Mesothelial cell of epicardium (in vitro differentiated cells): ENCODE measurements around the gene ADAM11. TPM values are rescaled to one million over a fixed set of nuclear protein-coding genes. Genes with fewer than 3 reads are reported as not detected.

Experiments used
- DNase-seq, 2 experiments: peaks; one replicate each; pipeline ENCODE4 v3.0.0; 2021; ENCODE audit warnings: low spot score in 2 of 2; ENCODE audit not compliant: unreplicated experiment in 2 of 2
- H3K27ac Mint-ChIP-seq: 2 replicates; pipeline ENCODE4 v1.8.0; 2021; ENCODE audit warnings: mixed read lengths
- H3K27me3 Mint-ChIP-seq: 2 replicates; pipeline ENCODE4 v1.8.0; 2021; ENCODE audit warnings: low read depth, mixed read lengths
- H3K36me3 Mint-ChIP-seq: 2 replicates; pipeline ENCODE4 v1.8.0; 2021; ENCODE audit warnings: mixed read lengths
- H3K4me1 Mint-ChIP-seq: 2 replicates; pipeline ENCODE4 v1.8.0; 2021; ENCODE audit warnings: mixed read lengths
- H3K4me3 Mint-ChIP-seq: 2 replicates; pipeline ENCODE4 v1.8.0; 2021; ENCODE audit warnings: mild to moderate bottlenecking, moderate library complexity, mixed read lengths
- H3K9me3 Mint-ChIP-seq: 2 replicates; pipeline ENCODE4 v1.8.0; 2021; ENCODE audit warnings: mixed read lengths
- total RNA-seq: library from RNA; stranded (reverse); gene quantifications from 3 replicates; pipeline ENCODE4 v1.2.1, GENCODE V29; 2021
- TF ChIP-seq, protein P1 (sequence below): fragments of 200-600 bp; sonication (generic); IDR thresholded peaks from one replicate; pipeline ENCODE4 v1.5.0; 2021; ENCODE audit warnings: antibody characterized with exemption; ENCODE audit not compliant: unreplicated experiment

Gene ADAM11
- total RNA-seq, 1 donor from 2014 or later = 8.5 TPM

DNA sequence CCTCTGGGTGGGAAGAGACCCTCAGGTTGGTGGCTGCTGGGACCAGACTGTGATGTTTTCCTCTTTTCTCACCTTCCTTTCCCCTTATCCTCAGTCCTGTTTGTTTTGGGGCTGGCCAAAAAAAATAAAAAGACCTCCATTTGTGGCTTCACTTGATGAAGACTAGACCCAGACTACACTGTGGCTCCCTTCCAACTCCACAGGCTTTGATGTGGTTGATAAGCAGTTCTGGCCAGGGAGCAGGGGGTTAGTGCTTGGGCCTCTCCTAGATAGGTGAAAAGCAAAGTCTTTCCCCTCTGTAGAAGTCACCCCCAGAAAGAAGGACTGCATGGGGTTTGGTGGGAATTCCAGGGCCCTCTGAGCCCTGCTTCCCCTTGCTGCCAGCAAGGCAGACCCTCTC is 11.2 kb upstream of the ADAM11 start:
- no peaks in the 10 kb centered on the region for H3K9me3 Mint-ChIP-seq
- TF ChIP-seq, protein P1, sequence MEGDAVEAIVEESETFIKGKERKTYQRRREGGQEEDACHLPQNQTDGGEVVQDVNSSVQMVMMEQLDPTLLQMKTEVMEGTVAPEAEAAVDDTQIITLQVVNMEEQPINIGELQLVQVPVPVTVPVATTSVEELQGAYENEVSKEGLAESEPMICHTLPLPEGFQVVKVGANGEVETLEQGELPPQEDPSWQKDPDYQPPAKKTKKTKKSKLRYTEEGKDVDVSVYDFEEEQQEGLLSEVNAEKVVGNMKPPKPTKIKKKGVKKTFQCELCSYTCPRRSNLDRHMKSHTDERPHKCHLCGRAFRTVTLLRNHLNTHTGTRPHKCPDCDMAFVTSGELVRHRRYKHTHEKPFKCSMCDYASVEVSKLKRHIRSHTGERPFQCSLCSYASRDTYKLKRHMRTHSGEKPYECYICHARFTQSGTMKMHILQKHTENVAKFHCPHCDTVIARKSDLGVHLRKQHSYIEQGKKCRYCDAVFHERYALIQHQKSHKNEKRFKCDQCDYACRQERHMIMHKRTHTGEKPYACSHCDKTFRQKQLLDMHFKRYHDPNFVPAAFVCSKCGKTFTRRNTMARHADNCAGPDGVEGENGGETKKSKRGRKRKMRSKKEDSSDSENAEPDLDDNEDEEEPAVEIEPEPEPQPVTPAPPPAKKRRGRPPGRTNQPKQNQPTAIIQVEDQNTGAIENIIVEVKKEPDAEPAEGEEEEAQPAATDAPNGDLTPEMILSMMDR = no peak
- H3K27me3 Mint-ChIP-seq = no peaks in the 10 kb centered on the region
- H3K4me3 Mint-ChIP-seq = no peak overlapping the region
- H3K36me3 Mint-ChIP-seq = peaks cover 6% of the 10 kb centered on the region
- H3K27ac Mint-ChIP-seq = peak overlapping the region; percentile 53
- no peak for DNase-seq
- peaks cover 6% of the 10 kb centered on the region for H3K4me1 Mint-ChIP-seq

DNA sequence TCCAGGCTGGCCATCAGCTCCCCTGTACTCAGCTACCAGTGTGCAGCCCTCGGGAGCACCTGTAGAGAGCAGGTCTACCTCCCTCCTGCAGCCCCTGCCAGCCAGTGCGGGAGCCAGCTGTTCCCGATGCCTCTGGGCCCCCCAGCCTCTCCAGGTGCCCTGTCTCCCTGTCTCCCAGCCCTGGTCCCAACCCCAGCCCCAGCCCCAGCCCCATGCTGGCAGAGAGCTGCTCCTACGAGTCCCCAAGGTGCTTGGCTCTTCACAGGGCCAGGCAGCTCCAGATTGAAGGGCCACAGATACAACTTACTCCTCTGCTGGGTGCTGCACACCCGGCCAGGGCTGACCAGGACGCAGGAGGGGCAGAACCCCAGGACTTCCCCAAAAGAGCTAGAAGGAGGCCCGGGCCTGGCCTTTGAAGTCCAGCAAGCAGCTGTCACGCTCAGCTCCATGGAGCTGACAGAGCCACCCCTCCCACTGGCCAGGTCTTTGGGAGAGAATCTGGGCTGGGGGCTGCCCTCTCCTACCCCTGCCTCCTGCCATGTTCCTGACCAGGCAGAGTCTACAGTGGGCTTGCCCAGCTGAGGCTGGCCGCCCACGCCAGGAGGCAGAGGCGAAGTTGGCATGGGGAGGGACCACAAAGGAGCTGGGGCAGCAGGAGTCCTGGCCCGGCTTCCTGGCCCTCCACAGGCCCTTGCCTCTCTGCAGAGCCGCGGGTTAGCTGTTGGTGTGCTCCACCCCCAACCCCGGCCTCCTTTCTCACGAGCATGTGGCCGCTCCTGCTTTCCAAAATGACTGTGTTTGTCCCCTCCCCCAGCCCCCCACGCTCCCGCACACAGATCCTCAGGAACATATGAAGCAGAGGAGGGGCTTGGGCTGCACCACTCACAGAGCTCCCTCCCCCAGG is 9.5 kb upstream of the ADAM11 start:
- DNase-seq = no peak
- Mint-ChIP-seq H3K27ac (no peak overlapping the region), H3K36me3 (peaks cover 6% of the 10 kb centered on the region), H3K4me1 (peaks cover 6% of the 10 kb centered on the region), H3K4me3 (no peak overlapping the region), H3K27me3 (no peaks in the 10 kb centered on the region), H3K9me3 (no peaks in the 10 kb centered on the region)
- TF ChIP-seq, protein P1 = no peak

DNA sequence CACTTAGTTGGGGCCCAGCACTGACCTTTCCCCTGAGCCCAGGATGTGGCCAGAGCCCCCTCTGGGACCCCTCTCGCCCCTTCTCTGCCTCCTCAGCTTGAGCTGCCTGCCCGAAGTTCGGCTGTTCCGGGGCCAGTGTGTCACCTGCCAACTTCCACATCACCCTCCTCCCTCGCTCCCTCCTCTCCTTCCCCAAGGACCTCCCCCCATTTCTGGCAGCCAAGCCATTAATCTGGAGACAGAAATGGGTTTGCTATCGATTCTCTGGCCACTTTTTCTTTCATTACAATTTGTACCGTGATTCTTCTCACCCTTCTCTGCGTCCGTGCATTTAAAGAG is 8.8 kb upstream of the ADAM11 start:
- Mint-ChIP-seq H3K4me1 (peaks cover 6% of the 10 kb centered on the region), H3K4me3 (no peak overlapping the region), H3K36me3 (peaks cover 6% of the 10 kb centered on the region), H3K27me3 (no peaks in the 10 kb centered on the region), H3K27ac (no peak overlapping the region), H3K9me3 (no peaks in the 10 kb centered on the region)
- TF ChIP-seq, protein P1 = no peak
- no peak for DNase-seq

DNA sequence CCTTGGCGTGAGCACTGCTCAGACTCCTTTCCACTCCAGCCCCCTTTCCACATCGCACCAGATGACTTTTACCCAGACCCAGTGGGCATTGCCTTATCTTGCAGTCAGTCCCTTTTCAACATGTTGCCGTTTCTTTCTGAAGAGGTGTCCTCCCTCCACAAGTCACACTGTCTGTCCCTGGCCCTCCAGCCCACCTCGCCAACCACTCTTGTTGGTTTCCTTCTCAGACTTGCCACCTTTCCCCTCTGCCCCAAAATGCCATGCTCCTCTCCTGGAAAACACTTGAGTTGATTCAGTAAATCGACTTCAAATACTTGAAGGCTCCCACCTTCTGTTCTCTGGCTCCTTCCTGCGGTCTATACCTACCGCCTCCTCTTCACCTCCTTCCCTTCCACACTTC is 7.5 kb upstream of the ADAM11 start:
- H3K9me3 Mint-ChIP-seq = no peaks in the 10 kb centered on the region
- TF ChIP-seq, protein P1 = no peak

DNA sequence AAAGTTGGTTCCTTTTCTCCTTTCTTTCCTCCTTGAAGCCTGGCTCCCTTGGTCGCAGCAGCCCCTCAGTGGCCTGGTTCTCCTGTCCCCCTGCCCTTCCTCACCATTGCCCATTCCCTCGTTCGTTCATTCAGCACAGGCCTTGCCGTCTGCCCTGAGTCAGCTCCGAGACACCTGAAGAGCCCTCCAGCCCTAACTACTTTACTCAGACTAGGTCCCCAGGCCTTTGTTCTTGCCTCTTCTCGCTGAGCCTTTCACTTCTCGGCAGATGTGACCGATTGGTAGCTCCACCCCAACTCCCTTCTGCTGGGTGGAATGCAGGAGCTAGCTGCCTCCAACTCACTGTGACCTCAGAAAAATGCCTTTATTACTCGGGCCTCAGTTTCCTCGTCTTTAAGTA is 7.0 kb upstream of the ADAM11 start:
- TF ChIP-seq, protein P1 = no peak

More for the DNA sequence above, 7.5 kb upstream of the ADAM11 start:
- no peak for DNase-seq
- H3K4me3 Mint-ChIP-seq = no peak overlapping the region
- H3K27ac Mint-ChIP-seq = no peak overlapping the region
- peaks cover 4% of the 10 kb centered on the region for H3K36me3 Mint-ChIP-seq
- peaks cover 6% of the 10 kb centered on the region for H3K4me1 Mint-ChIP-seq
- H3K27me3 Mint-ChIP-seq = no peaks in the 10 kb centered on the region

More for the DNA sequence above, 7.0 kb upstream of the ADAM11 start:
- Mint-ChIP-seq H3K9me3 (no peaks in the 10 kb centered on the region), H3K27me3 (peaks cover under 1% of the 10 kb centered on the region), H3K4me1 (peaks cover 6% of the 10 kb centered on the region), H3K36me3 (peaks cover 4% of the 10 kb centered on the region), H3K4me3 (no peak overlapping the region), H3K27ac (no peak overlapping the region)
- DNase-seq = no peak
